HG03469 (cell line): ENCODE data around the gene OSBPL1A.

Experiments
- ATAC-seq: cut with Tn5 transposase; IDR thresholded peaks from one replicate; pipeline ENCODE4 v1.9.1; 2021; ENCODE audit warnings: mild to moderate bottlenecking, moderate library complexity, moderate number of reproducible peaks; ENCODE audit not compliant: unreplicated experiment

Gene OSBPL1A

GRCh38 chr18:24138409-24138788, 259.2 kb downstream of the OSBPL1A start:
- ATAC-seq = no peak

DNA sequence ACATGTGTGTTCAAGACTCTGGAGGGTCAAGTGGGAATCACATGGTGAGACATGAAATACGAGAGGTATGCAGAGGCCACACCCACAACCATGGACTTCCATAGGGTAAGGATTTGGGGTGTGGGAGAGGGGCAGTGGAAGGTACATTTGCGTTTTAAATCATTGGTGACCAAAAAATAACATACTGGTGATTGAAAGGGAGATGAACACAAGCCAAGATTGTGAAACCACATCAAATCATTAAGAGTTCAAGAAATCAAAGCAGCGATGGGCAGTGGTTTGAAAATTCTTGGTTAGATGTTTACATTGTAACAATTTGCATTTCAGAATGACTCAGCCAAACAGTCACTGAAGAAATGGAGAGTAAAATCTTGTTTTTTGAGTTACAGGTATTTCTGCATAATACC, 260.7 kb downstream of the OSBPL1A start:
- no peak for ATAC-seq

GRCh38 chr18:24130494-24130893, 267.1 kb downstream of the OSBPL1A start:
- ATAC-seq = no peak

DNA sequence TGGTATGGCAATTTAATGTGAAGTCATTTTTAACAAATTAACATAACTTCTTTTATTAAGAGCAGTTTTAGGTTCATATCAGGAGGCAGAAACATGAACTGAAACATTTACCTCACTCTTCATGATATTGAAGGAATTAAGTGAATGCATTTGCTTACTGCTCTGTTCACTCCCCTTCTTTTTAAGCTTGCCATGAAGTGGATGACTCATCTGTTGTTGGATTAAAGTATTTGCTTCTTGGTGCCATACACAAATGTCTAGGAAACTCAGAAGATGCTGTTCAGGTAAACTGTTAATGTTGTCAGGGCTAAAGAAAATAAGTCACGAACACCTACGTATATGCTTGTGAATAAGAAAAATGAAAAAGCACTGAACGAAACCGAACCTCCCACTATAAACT, 268.9 kb downstream of the OSBPL1A start:
- ATAC-seq = no peak

DNA sequence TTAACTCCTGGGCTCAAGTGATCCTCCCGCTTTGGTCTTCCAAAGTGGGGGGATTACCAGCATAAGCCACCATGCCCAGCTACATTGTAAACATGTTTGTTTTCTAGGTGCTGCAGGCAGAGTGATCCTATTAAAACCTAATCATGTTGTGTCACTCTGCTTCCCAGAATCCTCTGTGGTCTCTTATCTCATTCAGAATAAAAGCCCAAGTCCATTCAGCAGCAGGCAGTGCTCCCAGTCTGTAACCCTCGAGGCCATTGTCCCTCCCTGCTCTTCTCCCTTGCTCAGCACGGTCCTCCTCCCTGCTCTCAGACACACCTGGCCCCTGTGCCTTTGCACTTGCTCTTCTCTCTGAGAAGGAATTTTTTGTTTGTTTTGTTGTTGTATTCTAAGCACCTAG, 269.9 kb downstream of the OSBPL1A start:
- no peak for ATAC-seq

- no peak for ATAC-seq
Measured at GRCh38 chr18:24126155-24126961, 271.3 kb downstream of the OSBPL1A start.

DNA sequence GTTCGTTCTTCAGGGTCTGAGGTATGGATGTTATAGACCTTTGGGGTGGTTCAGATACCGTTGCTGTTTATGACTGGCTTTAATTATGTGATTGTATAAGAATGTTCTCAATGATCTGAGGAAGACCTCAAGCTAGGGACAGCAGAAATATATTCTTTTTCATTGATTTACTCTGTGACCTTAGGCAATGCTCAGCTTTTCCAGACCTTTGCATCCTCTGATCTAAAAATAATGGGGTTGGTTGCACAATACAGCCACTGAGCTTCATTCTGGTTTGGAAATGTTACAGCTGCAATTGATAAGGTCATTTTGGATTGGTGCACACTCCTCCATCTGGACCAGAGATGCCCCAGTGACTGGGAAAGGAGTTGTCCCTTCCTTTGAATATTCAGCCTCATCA, 276.0 kb downstream of the OSBPL1A start:
- ATAC-seq = no peak

GRCh38 chr18:24120676-24121075, 276.9 kb downstream of the OSBPL1A start:
- ATAC-seq = no peak

- ATAC-seq = peak; percentile 54
Measured at GRCh38 chr18:24118750-24119577, 278.7 kb downstream of the OSBPL1A start.

GRCh38 chr18:24115628-24116027, 282.0 kb downstream of the OSBPL1A start:
- no peak for ATAC-seq

DNA sequence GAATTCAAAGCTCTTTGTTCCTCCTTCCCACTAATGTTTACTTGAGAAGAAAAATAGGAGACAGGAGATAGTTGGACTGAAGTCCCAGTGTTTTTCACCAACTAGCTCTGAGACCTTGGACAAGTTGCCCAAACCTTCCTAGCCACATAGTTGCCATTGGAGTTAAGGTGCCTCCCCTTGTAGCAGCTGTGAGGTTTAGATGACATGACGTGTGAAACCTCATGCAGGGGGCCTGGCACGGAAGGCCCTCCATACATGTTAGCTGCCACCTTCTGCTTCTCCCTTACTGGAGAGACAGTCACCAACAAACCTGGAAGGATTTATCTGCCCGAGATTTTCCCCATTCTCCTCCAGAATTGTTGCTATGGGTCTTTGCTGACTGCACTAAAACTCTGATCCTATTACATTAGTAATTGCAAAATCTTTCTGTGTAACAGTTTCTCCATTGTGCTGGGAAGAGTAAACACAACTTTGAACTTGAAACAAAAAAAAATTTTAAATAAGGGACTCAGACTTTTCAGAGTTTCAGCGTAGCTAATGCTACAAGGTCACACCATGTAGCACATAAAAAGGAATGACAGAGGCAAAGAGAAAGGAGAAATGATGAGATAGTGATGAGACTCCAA, 282.6 kb downstream of the OSBPL1A start:
- ATAC-seq = no peak

DNA sequence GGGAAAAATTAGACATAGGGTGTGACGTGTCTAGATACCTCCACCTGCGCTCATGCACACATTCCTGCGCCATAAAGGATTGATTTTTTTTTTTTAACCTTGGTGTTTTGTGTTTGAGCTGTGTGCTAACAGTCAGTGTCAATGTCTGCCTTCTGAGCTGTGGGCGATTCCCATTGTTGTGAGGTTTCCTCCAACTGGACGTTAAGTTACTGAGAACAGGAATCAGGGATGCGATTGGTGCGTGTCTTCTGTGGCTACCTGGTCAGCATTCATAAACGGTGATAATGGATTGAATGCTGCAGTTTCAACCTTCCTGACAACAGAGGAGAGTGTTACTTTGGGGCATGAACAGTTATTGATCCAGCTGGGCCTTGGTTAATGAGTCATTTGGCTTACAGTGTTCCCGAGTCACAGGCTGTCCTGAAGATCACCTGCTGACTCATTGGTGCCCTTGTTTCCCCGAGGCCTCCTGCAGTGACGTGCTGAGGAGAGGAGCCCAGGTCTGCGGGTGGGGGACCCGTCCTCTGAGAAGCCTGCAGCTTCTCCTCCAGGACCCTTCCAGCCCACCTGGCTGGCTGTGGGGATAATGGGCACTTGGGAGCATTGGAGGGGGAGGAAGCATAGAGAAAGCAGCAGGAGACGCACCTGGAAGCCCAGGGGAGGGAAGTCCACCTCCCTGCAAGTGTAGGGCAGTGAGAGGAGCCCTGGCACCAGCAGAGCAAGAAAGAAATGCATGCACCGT, 284.6 kb downstream of the OSBPL1A start:
- no peak for ATAC-seq

DNA sequence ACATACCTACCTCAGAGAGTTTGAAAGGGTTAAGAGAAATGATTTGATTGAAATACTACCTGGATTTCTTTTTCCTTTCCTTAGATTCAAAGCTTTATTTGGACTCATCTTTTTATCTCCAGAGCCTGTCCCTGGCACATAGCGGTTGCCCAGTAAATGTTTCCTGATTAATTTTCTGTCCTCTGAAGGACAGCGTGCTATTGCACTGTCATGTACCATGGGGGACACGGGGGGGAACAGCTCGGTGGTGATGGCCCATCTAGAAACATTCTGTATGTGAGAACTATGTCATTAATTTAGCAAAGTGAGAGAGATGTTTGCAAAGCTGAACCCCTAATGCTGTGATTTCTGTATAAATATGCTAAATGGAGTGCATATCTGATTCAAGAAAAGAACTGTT, 285.2 kb downstream of the OSBPL1A start:
- ATAC-seq = no peak
